Measurements from ENCODE around the gene FBXL16. TPM values are rescaled to one million over a fixed set of nuclear protein-coding genes. Genes with fewer than 3 reads are reported as not detected.

FBXL16 gene
- total and polyA plus RNA-seq, 2 of the 13 experiments (the other 11 are each of a cell fraction or from before 2014, with no cell fraction given): 0.22 to 2.0 TPM

- TF ChIP-seq AFF4 (CRISPR knock-in tag; IDR thresholded peaks at IDR 0.05): no peak
- no peak for TF ChIP-seq PHF21A (CRISPR knock-in tag; IDR thresholded peaks at IDR 0.05)
- TF ChIP-seq SIX1 (CRISPR knock-in tag; IDR thresholded peaks at IDR 0.05; ENCODE audit: borderline replicate concordance): no peak
- no peak for TF ChIP-seq TEAD3 (CRISPR knock-in tag; optimal IDR thresholded peaks at IDR 0.05; ENCODE audit: borderline replicate concordance)
Observed at GRCh38 chr16:752007-752312, 46.4 kb upstream of the FBXL16 start (continued).

GRCh38 chr16:751152-752006 is 45.8 kb upstream of the FBXL16 start:
- peaks cover 5 to 47% of the 10 kb centered on the region in 2 experiments for H3K27me3 ChIP-seq (ENCODE audit: control insufficient read depth in 1 of 2, insufficient read depth in 2 of 2, low read length in 2 of 2)
- ChIA-PET CTCF (ENCODE audit: low intra/inter-chr PET ratio, low total read pairs) (no interaction called here), POLR2A (interaction anchor here (1.3 kb wide), 1 partner anchor 10 kb away, joined by 3 read pairs; no protein-coding TSS in a partner anchor)
- H3K9ac ChIP-seq (ENCODE audit: insufficient read depth, low read depth, low read length): no peak overlapping the region
- DNase-seq (ENCODE audit: low spot score) (no peak), FAIRE-seq (no peak), ATAC-seq (no peak)
- BruUV-seq (replicated peaks): no TSS peak
- intact Hi-C loops (cut with micrococcal nuclease; ENCODE audit: unreplicated experiment): no loop called here
- H3K36me3 ChIP-seq (replicated peaks in 1 of 2; ENCODE audit: control insufficient read depth in 1 of 2, insufficient read depth in 2 of 2, low read length in 2 of 2): no peaks in the 10 kb centered on the region
- no peaks in the 10 kb centered on the region for H4K20me1 ChIP-seq (ENCODE audit: insufficient read depth, low read length)
- TF ChIP-seq ZFP36 (IDR thresholded peaks at IDR 0.05; ENCODE audit: borderline replicate concordance, low read depth, low read length, partially characterized antibody) (peak; percentile 59), RAD51 (IDR thresholded peaks at IDR 0.05; ENCODE audit: borderline replicate concordance) (no peak)
- in situ Hi-C loops (cut with HindIII; ENCODE audit: extremely low pct_ligation_motif_present, low pct_unique_long_range_greater_than_20kb): no loop called here
- peak overlapping the region in 1 of 3 experiments; percentile 27; a peak in 1 of 6 replicates for H3K4me3 ChIP-seq (replicated peaks in 1 of 3; ENCODE audit: insufficient read depth in 1 of 3, low read depth in 2 of 3, low read length in 3 of 3)
- no peak overlapping the region for H3K27ac ChIP-seq (ENCODE audit: extremely low read length, insufficient read depth, low read length)
- 0 out of 2 replicates have a peak overlapping the region, but pooled peaks have one; percentile 26 for H3K4me2 ChIP-seq (ENCODE audit: low read depth, low read length)
- H3K9me3 ChIP-seq (ENCODE audit: low read length): no peaks in the 10 kb centered on the region
- WGBS (ENCODE audit: low lambda C conversion rate): 19% methylated on average over 29 of the region's 39 CpGs
- H3K4me1 ChIP-seq (ENCODE audit: insufficient read depth, low read length): peaks cover 11% of the 10 kb centered on the region
- H2AFZ ChIP-seq (ENCODE audit: low read length): no peak overlapping the region
- no peaks in the 10 kb centered on the region for H3K79me2 ChIP-seq (ENCODE audit: insufficient read depth, low read length)
